Activated T-helper 2 cell treated with anti-CD3 and anti-CD28 coated beads, Interferon-gamma antibody, Interleukin-2, Interleukin-4, amounts not matched to agents 10 μg/mL and 5 μg/mL and 100 μg/mL, durations not matched to agents 14 hours and 24 hours and 36 hours (primary cell): ENCODE results near the gene PTPN13. TPM values are rescaled to one million over a fixed set of nuclear protein-coding genes. Genes with fewer than 3 reads are reported as not detected.
"Not testable (repeated sequence)": the region's sequence is repeated elsewhere in the genome, so short reads cannot be mapped to it uniquely, and the experiment has no call there.

ENCODE experiments used
- DNase-seq: peaks from one replicate; pipeline ENCODE4 v3.0.0; 2021; ENCODE audit warnings: low spot score
- H3K27ac Mint-ChIP-seq: one replicate; pipeline ENCODE4 v1.8.0; 2021; ENCODE audit warnings: mixed read lengths
- H3K27me3 Mint-ChIP-seq: one replicate; pipeline ENCODE4 v1.8.0; 2021; ENCODE audit warnings: low read depth, mixed read lengths
- H3K36me3 Mint-ChIP-seq: one replicate; pipeline ENCODE4 v1.8.0; 2021; ENCODE audit warnings: low read depth, mixed read lengths
- H3K4me1 Mint-ChIP-seq: one replicate; pipeline ENCODE4 v1.8.0; 2021; ENCODE audit warnings: low read depth, mixed read lengths
- H3K4me3 Mint-ChIP-seq: one replicate; pipeline ENCODE4 v1.8.0; 2021; ENCODE audit warnings: low read depth, mild to moderate bottlenecking, moderate library complexity, mixed read lengths
- H3K9me3 Mint-ChIP-seq: one replicate; pipeline ENCODE4 v1.8.0; 2021; ENCODE audit warnings: mixed read lengths
- intact Hi-C: fragments of 100-400 bp; cut with micrococcal nuclease; formaldehyde crosslinking; loops from one replicate; pipeline ENCODE4 v1.15.1; 2023
- total RNA-seq: library from RNA; stranded (reverse); gene quantifications from 2 replicates; pipeline ENCODE4 v1.2.3, GENCODE V29; 2022

The PTPN13 gene
- total RNA-seq, 1 donor from 2014 or later, result 0.18 TPM

- Mint-ChIP-seq H3K27ac (no peak overlapping the region), H3K4me1 (no peaks in the 10 kb centered on the region)
- intact Hi-C loops, result no loop called here
Observed at GRCh38 chr4:86718152-86718551, 124.0 kb downstream of the PTPN13 start.

GRCh38 chr4:86719149-86719548 is 125.0 kb downstream of the PTPN13 start:
- H3K4me3 Mint-ChIP-seq, DNase-seq, H3K36me3 Mint-ChIP-seq, H3K27ac Mint-ChIP-seq, H3K9me3 Mint-ChIP-seq, H3K4me1 Mint-ChIP-seq, intact Hi-C loops, H3K27me3 Mint-ChIP-seq: not testable (repeated sequence)

More at GRCh38 chr4:86718152-86718551, 124.0 kb downstream of the PTPN13 start:
- no peaks in the 10 kb centered on the region for H3K9me3 Mint-ChIP-seq
- no peaks in the 10 kb centered on the region for H3K36me3 Mint-ChIP-seq
- no peaks in the 10 kb centered on the region for H3K27me3 Mint-ChIP-seq
- no peak overlapping the region for H3K4me3 Mint-ChIP-seq
- DNase-seq, result no peak

GRCh38 chr4:86720508-86721068 is 126.5 kb downstream of the PTPN13 start:
- intact Hi-C loops, result no loop called here
- no peaks in the 10 kb centered on the region for H3K36me3 Mint-ChIP-seq
- H3K27me3 Mint-ChIP-seq, result no peaks in the 10 kb centered on the region
- no peak overlapping the region for H3K27ac Mint-ChIP-seq
- H3K4me1 Mint-ChIP-seq, result no peaks in the 10 kb centered on the region
- no peak overlapping the region for H3K4me3 Mint-ChIP-seq
- DNase-seq, result no peak
- no peaks in the 10 kb centered on the region for H3K9me3 Mint-ChIP-seq

DNA sequence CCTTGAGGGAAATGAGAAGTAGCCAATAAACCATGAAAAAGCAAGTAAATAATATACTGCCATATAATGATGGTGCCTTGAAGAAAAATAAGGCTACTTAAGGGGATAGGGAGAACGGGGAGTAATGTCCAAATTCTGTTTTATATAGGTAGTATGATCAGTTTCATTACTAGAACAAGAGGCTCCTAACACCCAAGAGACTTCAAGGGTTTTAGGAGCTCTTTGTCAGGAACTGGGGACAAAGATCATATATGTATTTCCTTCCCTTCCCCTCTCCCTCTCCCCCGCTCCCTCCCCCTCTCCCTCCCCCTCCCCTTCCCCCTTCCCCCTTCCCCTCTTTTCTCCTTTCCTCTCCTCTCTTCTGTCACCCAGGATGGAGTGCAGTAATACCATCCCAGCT is 127.3 kb downstream of the PTPN13 start:
- no peak overlapping the region for H3K4me3 Mint-ChIP-seq
- intact Hi-C loops, result no loop called here
- H3K9me3 Mint-ChIP-seq, result no peaks in the 10 kb centered on the region
- no peaks in the 10 kb centered on the region for H3K27me3 Mint-ChIP-seq
- DNase-seq, result no peak
- no peaks in the 10 kb centered on the region for H3K4me1 Mint-ChIP-seq
- H3K36me3 Mint-ChIP-seq, result no peaks in the 10 kb centered on the region
- H3K27ac Mint-ChIP-seq, result no peak overlapping the region

DNA sequence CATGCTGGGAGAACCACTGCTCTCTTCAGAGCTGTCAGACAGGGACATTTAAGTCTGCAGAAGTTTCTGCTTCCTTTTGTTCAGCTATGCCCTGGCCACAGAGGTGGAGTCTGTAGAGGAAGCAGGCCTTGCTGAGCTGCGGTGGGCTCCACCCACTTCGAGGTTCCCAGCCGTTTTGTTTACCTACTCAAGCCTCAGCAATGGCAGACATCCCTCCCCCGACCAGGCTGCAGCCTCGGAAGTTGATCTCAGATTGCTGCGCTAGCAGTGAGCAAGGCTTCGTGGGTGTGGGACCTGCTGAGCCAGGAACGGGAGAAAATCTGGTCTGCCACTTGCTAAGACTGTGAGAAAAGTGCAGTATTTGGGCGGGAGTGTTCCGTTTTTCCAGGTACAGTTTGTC is 136.2 kb downstream of the PTPN13 start:
- H3K36me3 Mint-ChIP-seq, result no peaks in the 10 kb centered on the region
- H3K4me3 Mint-ChIP-seq, result no peak overlapping the region
- no peak overlapping the region for H3K27ac Mint-ChIP-seq
- H3K4me1 Mint-ChIP-seq, result no peaks in the 10 kb centered on the region
- DNase-seq, result no peak
- no peaks in the 10 kb centered on the region for H3K27me3 Mint-ChIP-seq
- intact Hi-C loops, result no loop called here
- H3K9me3 Mint-ChIP-seq, result no peaks in the 10 kb centered on the region

- H3K4me1 Mint-ChIP-seq, result no peaks in the 10 kb centered on the region
Observed at GRCh38 chr4:86737244-86737643, 143.1 kb downstream of the PTPN13 start.

DNA sequence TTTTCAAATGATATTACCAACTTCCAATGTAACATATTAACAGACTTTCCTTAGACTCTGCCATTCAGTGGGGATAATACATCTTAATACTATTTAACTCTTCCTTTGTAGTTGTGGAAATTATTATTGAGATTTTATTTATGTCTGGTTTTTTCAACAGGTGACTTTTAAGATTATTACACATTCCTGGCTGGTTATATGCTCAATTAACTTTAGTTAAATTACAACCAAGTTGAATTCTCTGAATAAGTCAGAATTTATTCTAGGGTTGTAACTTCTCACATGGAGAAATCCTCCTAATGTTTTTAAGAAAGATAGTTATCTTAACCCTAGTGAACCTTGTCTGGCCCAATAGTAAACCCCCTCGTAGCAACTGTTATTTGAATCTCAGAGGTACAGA is 147.7 kb downstream of the PTPN13 start:
- H3K27ac Mint-ChIP-seq, result no peak overlapping the region
- intact Hi-C loops, result no loop called here
- H3K9me3 Mint-ChIP-seq, result no peaks in the 10 kb centered on the region
- no peak for DNase-seq
- H3K27me3 Mint-ChIP-seq, result no peaks in the 10 kb centered on the region
- H3K4me1 Mint-ChIP-seq, result no peaks in the 10 kb centered on the region
- no peak overlapping the region for H3K4me3 Mint-ChIP-seq
- no peaks in the 10 kb centered on the region for H3K36me3 Mint-ChIP-seq

More at GRCh38 chr4:86737244-86737643, 143.1 kb downstream of the PTPN13 start:
- intact Hi-C loops, result no loop called here
- H3K4me3 Mint-ChIP-seq, result no peak overlapping the region
- no peaks in the 10 kb centered on the region for H3K9me3 Mint-ChIP-seq
- no peaks in the 10 kb centered on the region for H3K36me3 Mint-ChIP-seq
- DNase-seq, result no peak
- no peaks in the 10 kb centered on the region for H3K27me3 Mint-ChIP-seq
- no peak overlapping the region for H3K27ac Mint-ChIP-seq

DNA sequence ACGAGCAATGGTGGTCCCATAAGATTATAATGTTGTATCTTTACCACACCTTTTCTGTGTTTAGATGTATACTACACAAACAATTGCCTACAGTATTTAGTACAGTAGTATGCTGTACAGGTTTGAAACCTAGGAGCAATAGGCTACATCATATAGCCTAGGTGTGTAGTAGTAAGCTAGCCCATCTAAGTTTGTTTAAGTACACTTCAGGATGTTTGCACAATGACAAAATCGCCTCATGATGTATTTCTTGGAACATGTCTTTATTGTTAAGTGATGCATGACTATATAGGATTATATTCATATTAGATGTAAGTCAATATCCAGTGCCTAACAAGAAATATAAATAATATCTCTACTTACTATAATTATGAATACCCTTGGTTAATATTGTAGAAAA is 150.5 kb downstream of the PTPN13 start:
- Mint-ChIP-seq H3K4me3 (no peak overlapping the region), H3K36me3 (no peaks in the 10 kb centered on the region), H3K27me3 (no peaks in the 10 kb centered on the region), H3K27ac (no peak overlapping the region), H3K9me3 (no peaks in the 10 kb centered on the region), H3K4me1 (no peaks in the 10 kb centered on the region)
- DNase-seq, result no peak
- intact Hi-C loops, result no loop called here

- Mint-ChIP-seq H3K4me3 (no peak overlapping the region), H3K27me3 (peaks cover 3% of the 10 kb centered on the region)
- intact Hi-C loops, result no loop called here
Observed at GRCh38 chr4:86749121-86749520, 155.0 kb downstream of the PTPN13 start.

GRCh38 chr4:86755388-86755787 is 161.3 kb downstream of the PTPN13 start:
- Mint-ChIP-seq H3K27ac (no peak overlapping the region), H3K4me1 (no peaks in the 10 kb centered on the region), H3K36me3 (no peaks in the 10 kb centered on the region), H3K4me3 (no peak overlapping the region), H3K9me3 (no peaks in the 10 kb centered on the region), H3K27me3 (peaks cover 3% of the 10 kb centered on the region)
- intact Hi-C loops, result no loop called here
- DNase-seq, result no peak

More at GRCh38 chr4:86749121-86749520, 155.0 kb downstream of the PTPN13 start:
- no peak overlapping the region for H3K27ac Mint-ChIP-seq
- no peaks in the 10 kb centered on the region for H3K9me3 Mint-ChIP-seq
- H3K4me1 Mint-ChIP-seq, result no peaks in the 10 kb centered on the region
- no peaks in the 10 kb centered on the region for H3K36me3 Mint-ChIP-seq
- no peak for DNase-seq

DNA sequence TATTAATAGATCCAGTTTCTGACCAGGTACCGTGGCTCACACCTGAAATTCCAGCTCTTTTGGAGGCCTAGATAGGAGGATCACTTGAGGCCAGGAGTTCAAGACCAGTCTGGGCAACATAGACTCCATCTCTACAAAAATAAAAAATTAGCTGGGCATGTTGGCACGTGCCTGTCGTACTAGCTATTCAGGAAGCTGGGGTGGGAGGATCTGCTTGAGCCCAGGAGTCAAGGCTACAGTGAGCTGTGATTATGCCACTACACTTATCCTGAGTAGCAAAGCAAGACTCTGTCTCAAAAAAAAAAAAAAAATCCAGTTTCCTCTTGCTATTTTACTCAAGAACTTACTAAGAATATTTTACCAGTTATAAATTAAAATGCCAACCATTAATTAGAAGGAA is 163.4 kb downstream of the PTPN13 start:
- intact Hi-C loops, result no loop called here
- no peak for DNase-seq
- H3K4me3 Mint-ChIP-seq, result no peak overlapping the region
- H3K27ac Mint-ChIP-seq, result no peak overlapping the region
- no peaks in the 10 kb centered on the region for H3K4me1 Mint-ChIP-seq
- no peaks in the 10 kb centered on the region for H3K36me3 Mint-ChIP-seq
- peaks cover 3% of the 10 kb centered on the region for H3K27me3 Mint-ChIP-seq
- H3K9me3 Mint-ChIP-seq, result no peaks in the 10 kb centered on the region

DNA sequence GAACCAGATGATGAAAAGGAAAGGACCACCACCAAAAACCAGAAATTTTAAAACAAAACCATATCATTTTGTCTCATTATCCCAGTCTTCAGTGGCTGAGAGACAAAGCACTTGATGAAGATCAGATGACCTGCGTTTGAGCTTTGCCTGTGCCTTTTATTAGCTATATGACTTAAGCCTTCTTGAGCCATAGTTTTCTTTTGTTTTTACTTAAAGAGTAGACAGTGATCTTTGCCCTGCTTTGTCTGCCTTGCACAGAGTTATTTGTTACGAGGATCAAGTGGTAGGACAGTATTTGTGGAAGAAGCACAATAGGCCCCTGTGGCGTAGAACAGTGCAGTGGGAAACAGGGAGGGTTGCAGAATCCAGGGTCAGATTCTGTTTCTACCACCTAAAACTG is 165.2 kb downstream of the PTPN13 start:
- no peaks in the 10 kb centered on the region for H3K4me1 Mint-ChIP-seq
- no peaks in the 10 kb centered on the region for H3K9me3 Mint-ChIP-seq
- intact Hi-C loops, result no loop called here
- no peak overlapping the region for H3K4me3 Mint-ChIP-seq
- H3K27ac Mint-ChIP-seq, result no peak overlapping the region
- no peak for DNase-seq
- no peaks in the 10 kb centered on the region for H3K36me3 Mint-ChIP-seq
- H3K27me3 Mint-ChIP-seq, result no peaks in the 10 kb centered on the region

DNA sequence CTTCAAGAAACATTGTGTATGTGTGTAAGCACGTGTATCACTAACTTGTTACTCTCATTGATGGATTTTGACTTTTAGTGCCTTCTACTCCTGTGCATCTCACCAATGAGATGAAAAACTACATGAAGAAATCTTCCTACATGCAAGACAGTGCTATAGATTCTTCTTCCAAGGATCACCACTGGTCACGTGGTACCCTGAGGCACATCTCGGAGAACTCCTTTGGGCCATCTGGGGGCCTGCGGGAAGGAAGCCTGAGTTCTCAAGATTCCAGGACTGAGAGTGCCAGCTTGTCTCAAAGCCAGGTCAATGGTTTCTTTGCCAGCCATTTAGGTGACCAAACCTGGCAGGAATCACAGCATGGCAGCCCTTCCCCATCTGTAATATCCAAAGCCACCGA is 168.5 kb downstream of the PTPN13 start:
- Mint-ChIP-seq H3K4me1 (no peaks in the 10 kb centered on the region), H3K9me3 (no peaks in the 10 kb centered on the region), H3K4me3 (no peak overlapping the region), H3K27me3 (no peaks in the 10 kb centered on the region), H3K27ac (no peak overlapping the region), H3K36me3 (no peaks in the 10 kb centered on the region)
- intact Hi-C loops, result no loop called here
- DNase-seq, result no peak

GRCh38 chr4:86769794-86770193 is 175.7 kb downstream of the PTPN13 start:
- no peaks in the 10 kb centered on the region for H3K36me3 Mint-ChIP-seq
- H3K4me1 Mint-ChIP-seq, result no peaks in the 10 kb centered on the region
- peaks cover 2% of the 10 kb centered on the region for H3K27me3 Mint-ChIP-seq
- intact Hi-C loops, result no loop called here
- no peak for DNase-seq
- H3K27ac Mint-ChIP-seq, result no peak overlapping the region
- H3K9me3 Mint-ChIP-seq, result no peaks in the 10 kb centered on the region
- H3K4me3 Mint-ChIP-seq, result no peak overlapping the region
